ENCODE data around the gene OOSP3. TPM values are rescaled to one million over a fixed set of nuclear protein-coding genes. Genes with fewer than 3 reads are reported as not detected.
"Not testable (repeated sequence)": the region's sequence is repeated elsewhere in the genome, so short reads cannot be mapped to it uniquely, and the experiment has no call there.

The OOSP3 gene
- total RNA-seq, 4 donors from 2014 or later: not detected

DNA sequence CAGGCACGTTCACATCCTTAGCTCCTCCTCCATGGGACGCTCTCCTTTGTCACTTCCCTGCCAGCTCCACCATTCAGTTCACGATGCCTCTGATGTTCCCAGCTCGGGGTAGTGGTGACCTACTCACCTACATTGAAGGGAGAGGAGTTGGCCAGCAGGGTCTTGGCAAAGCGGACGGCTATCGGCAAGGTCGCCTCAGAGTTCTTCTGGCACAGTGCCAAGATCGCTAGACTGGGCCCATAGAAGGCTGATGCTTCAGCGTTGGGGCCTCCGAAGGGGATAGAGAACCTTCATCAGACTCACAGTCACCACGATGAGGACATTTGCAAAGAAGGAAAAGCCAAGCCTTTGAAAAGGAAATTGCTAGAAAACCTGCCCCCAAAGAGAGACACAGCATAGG lies 36.3 kb upstream of the OOSP3 start:
- Histone ChIP-seq H3K4me1 (peaks cover 0 to 10% (median 6%) of the 10 kb centered on the region in 4 donors), H3K4me3 (no peak overlapping the region), H3K9me3 (no peaks in the 10 kb centered on the region), H3K36me3 (no peaks in the 10 kb centered on the region), H3K27me3 (no peaks in the 10 kb centered on the region), H3K27ac (replicated peaks in 1 of 4) (no peak overlapping the region)
- no peak for TF ChIP-seq POLR2AphosphoS5 (IDR thresholded peaks at IDR 0.05)
- no peak for TF ChIP-seq EP300 (IDR thresholded peaks at IDR 0.05)
- no peak for TF ChIP-seq POLR2A (IDR thresholded peaks at IDR 0.05; ENCODE audit: low read depth)
- no peak for TF ChIP-seq CTCF (IDR thresholded peaks at IDR 0.05)
- intact Hi-C loops (cut with DNase I): no loop called here
- 86% methylated on average over 12 of the region's 12 CpGs for WGBS
- DNase-seq (ENCODE audit: extremely low spot score): no peak

DNA sequence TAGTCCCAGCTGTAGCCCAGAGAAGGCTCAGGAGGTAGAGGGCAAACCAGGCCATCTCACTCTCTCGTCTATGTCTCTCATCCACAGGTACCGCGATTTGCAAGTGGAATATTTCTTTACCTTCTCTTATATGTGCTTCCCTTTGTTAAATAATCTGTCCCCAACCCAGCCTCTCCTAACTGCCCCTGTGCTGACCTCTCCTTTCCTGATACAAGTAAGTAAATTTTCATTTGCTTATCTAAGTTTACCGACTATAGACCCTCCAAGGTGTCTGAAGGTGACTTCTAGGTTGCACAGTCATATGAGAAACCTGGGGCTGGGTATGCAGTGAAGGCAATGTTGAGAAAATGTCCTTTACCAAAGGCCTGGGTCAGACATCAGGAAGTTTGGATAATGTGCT lies 33.2 kb upstream of the OOSP3 start, which contains the start of gene CBLIF:
Gene CBLIF (minus strand): TSS at position 101 of the 400 bp plus-strand sequence. CDS start 46 bp downstream, at position 55.
- WGBS: 80% methylated on average over 4 of the region's 4 CpGs
- Histone ChIP-seq H3K4me1 (no peaks in the 10 kb centered on the region), H3K9me3 (no peaks in the 10 kb centered on the region), H3K4me3 (no peak within 1 kb of the TSS), H3K27ac (replicated peaks in 1 of 4) (no peak within 1 kb of the TSS), H3K36me3 (no peaks in the 10 kb centered on the region), H3K27me3 (no peaks in the 10 kb centered on the region)
- no peak for DNase-seq (ENCODE audit: extremely low spot score)
- no peak for TF ChIP-seq EP300 (IDR thresholded peaks at IDR 0.05)
- no peak for TF ChIP-seq POLR2A (IDR thresholded peaks at IDR 0.05; ENCODE audit: low read depth)
- TF ChIP-seq CTCF (IDR thresholded peaks at IDR 0.05): no peak
- no peak for TF ChIP-seq POLR2AphosphoS5 (IDR thresholded peaks at IDR 0.05)
- intact Hi-C loops (cut with DNase I): no loop called here

- intact Hi-C loops (cut with DNase I): no loop called here
- Histone ChIP-seq H3K27ac (replicated peaks in 1 of 4) (no peak overlapping the region), H3K27me3 (no peaks in the 10 kb centered on the region), H3K36me3 (no peaks in the 10 kb centered on the region), H3K9me3 (no peaks in the 10 kb centered on the region), H3K4me1 (no peaks in the 10 kb centered on the region), H3K4me3 (no peak overlapping the region)
- TF ChIP-seq POLR2AphosphoS5 (IDR thresholded peaks at IDR 0.05) (no peak), EP300 (IDR thresholded peaks at IDR 0.05) (no peak), CTCF (IDR thresholded peaks at IDR 0.05) (no peak), POLR2A (IDR thresholded peaks at IDR 0.05; ENCODE audit: low read depth) (no peak)
- DNase-seq (ENCODE audit: extremely low spot score): no peak
- WGBS: 77% methylated on average over 5 of the region's 5 CpGs
Measured at GRCh38 chr11:59846556-59846955, 32.0 kb upstream of the OOSP3 start.

- 70% methylated on average over 3 of the region's 3 CpGs for WGBS
- H3K36me3 ChIP-seq: no peaks in the 10 kb centered on the region
- H3K27me3 ChIP-seq: no peaks in the 10 kb centered on the region
- H3K4me3 ChIP-seq: no peak overlapping the region
- no peak overlapping the region for H3K27ac ChIP-seq (replicated peaks in 1 of 4)
- no peak for DNase-seq (ENCODE audit: extremely low spot score)
- intact Hi-C loops (cut with DNase I): no loop called here
- TF ChIP-seq POLR2AphosphoS5 (IDR thresholded peaks at IDR 0.05) (no peak), CTCF (IDR thresholded peaks at IDR 0.05) (no peak), POLR2A (IDR thresholded peaks at IDR 0.05; ENCODE audit: low read depth) (no peak), EP300 (IDR thresholded peaks at IDR 0.05) (no peak)
- H3K9me3 ChIP-seq: no peaks in the 10 kb centered on the region
- H3K4me1 ChIP-seq: no peaks in the 10 kb centered on the region
Measured at GRCh38 chr11:59847626-59848025, 31.0 kb upstream of the OOSP3 start.

DNA sequence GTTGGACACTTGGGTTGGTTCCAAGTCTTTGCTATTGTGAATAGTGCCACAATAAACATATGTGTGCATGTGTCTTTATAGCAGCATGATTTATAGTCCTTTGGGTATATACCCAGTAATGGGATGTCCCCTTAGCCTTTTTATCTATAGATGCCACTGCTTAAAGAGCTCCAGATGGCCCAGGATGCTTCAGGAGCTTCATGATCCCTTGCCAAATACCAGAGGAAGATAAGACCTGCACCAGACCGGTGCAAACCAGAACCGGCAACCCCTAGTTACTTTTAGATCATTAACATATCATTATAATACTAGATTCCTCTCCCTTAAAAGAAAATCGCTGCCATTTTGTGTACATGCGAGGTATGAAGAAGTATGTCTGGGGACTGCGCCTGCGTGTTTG lies 30.1 kb upstream of the OOSP3 start:
- H3K27ac ChIP-seq (replicated peaks in 1 of 4); H3K9me3 ChIP-seq; H3K36me3 ChIP-seq; H3K27me3 ChIP-seq; DNase-seq (ENCODE audit: extremely low spot score); H3K4me1 ChIP-seq; H3K4me3 ChIP-seq; intact Hi-C loops (cut with DNase I): not testable (repeated sequence)
- 89% methylated on average over 6 of the region's 6 CpGs for WGBS

Data from esophagus muscularis mucosa (tissue), 4 donors.